GM12873 (cell line): ENCODE results near the gene ITGA2.

Source experiments
- TF ChIP-seq, protein P1 (sequence below): IDR thresholded peaks from 2 replicates; pipeline ENCODE4 v1.5.1; 2012; ENCODE audit warnings: low read depth, mild to moderate bottlenecking, moderate library complexity, low read length, control low read depth; ENCODE audit not compliant: insufficient read depth; ENCODE audit errors: missing control alignments

ITGA2 gene

DNA sequence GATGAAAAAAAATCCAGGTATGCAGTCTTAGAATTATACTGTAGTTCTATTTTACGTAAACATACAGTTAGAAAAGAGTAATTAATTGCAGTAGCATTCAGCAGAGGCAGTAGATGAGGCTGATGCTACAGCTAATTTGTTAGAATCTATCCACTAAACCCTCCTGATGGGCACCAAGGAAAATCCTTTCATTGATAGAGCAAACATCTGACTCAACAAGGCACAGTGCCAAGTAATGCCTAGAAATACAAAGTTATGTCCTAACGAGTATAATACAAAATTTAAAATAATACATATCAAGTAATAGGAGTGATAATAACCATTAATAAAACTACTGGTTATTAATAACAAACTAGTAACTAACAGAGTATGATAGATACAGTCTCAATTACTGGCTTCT, 111.5 kb downstream of the ITGA2 start:
- TF ChIP-seq, protein P1, sequence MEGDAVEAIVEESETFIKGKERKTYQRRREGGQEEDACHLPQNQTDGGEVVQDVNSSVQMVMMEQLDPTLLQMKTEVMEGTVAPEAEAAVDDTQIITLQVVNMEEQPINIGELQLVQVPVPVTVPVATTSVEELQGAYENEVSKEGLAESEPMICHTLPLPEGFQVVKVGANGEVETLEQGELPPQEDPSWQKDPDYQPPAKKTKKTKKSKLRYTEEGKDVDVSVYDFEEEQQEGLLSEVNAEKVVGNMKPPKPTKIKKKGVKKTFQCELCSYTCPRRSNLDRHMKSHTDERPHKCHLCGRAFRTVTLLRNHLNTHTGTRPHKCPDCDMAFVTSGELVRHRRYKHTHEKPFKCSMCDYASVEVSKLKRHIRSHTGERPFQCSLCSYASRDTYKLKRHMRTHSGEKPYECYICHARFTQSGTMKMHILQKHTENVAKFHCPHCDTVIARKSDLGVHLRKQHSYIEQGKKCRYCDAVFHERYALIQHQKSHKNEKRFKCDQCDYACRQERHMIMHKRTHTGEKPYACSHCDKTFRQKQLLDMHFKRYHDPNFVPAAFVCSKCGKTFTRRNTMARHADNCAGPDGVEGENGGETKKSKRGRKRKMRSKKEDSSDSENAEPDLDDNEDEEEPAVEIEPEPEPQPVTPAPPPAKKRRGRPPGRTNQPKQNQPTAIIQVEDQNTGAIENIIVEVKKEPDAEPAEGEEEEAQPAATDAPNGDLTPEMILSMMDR, result no peak

DNA sequence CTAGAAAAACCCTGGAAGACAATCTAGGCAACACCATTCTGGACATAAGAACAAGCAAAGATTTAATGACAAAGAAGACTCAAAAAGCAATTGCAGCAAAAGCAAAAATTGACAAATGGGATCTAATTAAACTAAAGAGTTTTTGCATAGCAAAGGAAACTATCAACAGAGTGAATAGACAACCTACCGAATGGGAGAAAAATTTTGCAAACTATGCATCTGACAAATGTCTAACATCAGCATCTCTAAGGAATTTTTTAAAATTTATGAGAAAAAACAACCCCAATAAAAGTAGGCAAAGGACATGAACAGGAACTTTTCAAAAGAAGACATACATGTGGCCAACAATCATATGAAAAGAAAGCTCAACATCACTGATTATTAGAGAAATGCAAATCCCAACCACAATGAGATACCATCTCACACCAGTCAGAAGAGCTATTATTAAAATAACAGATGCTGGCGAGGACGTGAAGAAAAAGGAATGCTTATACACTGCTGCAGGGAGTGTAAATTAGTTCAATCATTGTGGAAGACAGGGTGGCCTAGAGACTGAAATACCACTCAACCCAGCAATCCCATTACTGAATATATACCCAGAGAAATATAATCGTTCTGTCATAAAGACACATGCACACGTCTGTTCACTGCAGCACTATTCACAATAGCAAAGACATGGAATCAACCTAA, 116.6 kb downstream of the ITGA2 start:
- TF ChIP-seq, protein P1, result no peak

DNA sequence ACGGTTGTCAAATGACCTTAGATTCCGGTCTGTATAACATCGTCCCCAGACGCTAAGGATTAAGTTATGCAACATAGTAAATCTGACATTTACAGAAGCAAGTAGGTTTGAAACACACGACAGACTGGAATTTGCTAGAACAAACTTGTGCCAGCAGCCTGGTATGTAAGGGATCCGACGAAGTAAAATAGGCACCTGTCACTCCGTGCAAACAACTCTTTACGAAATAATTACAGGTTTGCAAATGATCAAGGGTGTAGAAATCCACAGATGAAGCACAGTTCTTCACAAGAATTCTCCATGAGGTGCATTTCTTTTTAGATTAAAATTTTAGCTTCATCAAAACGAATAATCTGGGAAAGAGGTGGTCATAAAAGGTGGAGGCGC, 119.9 kb downstream of the ITGA2 start:
- TF ChIP-seq, protein P1, result no peak

DNA sequence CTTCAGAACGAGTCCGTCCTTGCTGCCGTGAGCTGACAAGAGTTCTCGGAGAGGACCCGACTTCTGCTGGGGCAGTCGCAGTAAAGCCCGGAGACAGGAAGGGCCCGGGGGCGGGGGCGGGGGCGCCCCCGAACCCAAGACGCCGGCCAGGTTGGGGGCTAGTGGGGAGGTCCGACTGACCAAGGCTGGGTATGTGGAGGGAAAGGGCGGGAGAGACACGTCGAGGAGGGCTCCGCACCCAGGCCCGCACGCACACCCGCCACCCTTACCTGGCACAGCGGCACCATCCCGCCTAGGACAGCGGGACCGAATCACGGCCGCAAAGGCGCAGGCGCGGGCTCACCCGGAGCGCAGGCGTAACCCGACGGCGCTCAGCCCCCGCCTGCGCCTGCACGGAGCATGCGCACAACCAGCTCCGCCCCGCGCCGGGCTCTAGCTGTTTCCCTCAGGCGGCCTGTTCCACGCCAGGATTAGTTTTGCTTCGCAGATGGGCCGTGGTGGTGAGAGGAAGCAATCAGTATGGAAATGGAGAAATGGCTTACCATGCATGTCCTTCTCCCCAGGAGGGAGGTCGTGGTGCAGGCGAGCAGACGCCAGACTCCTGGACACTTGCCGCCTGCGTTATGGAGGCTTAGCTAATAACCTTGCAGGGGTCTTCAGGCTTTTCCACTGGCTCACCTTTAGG, 120.4 kb downstream of the ITGA2 start, which contains the start of gene MOCS2:
Gene MOCS2 (minus strand): TSS at position 315 of the 685 bp plus-strand sequence. CDS start 2,583 bp downstream, outside the sequence.
- TF ChIP-seq, protein P1, result no peak

DNA sequence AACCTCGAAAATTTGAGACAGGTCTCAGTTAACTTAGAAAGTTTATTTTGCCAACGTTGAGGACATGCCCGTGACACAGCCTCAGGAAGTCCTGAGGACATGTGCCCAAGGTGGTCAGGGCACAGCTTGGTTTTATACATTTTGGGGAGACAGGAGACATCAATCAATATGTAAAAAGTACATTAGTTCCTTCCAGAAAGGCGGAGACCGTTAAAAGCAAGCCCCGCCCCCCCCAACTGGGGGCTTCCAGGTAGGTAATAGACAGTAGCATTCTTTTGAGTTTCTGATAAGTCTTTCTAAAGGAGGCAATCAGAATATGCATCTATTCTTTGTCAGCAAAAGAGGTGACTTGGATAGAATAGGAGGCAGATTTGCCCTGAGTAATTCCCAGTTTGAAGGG, 121.0 kb downstream of the ITGA2 start:
- TF ChIP-seq, protein P1, result no peak

DNA sequence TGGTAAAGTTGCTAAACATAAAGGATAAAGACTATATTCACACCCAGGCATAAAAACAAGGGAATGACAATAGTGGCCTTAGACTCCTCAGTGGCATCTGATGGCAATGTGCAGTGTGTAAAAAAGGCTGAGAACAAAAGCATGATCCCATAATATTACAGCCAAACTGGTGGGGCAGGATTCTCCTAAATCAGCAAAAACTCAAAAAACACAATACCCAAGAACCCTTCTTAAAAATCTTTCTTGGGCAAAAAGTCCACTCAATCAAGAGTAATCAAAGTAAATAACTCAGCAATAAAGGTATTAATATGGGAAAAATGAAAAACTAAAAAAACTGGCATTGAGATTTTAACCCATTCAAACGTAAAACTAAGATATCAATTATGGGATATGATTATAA, 122.0 kb downstream of the ITGA2 start:
- TF ChIP-seq, protein P1, result no peak

DNA sequence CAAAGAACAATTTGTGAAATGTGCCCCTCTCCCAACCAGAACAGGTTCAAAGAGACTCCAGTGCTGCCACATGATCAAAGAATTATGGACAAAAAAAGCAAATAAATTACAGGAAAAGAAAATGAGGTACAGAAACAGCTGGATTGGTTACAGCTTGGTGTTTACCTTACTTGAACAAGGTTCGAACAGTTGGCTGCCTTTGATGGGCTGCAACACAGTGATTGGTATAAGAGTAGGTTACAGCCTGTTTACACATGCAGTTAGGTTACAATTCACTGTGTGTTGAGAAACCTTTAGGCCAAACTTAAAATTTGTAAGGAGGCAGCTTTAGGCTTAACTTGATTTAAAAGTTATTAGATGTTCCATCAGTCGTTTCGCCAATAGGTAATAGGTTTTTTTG, 123.8 kb downstream of the ITGA2 start:
- TF ChIP-seq, protein P1, result no peak
